ENCODE results near the gene MKRN2. TPM values are rescaled to one million over a fixed set of nuclear protein-coding genes. Genes with fewer than 3 reads are reported as not detected.

The MKRN2 gene
- total RNA-seq, 5 donors from 2014 or later (not counting 1 experiment from before 2014, with no cell fraction given) = 22.2 to 31.7 (median 27.5) TPM

GRCh38 chr3:12579456-12579855 is 22.6 kb downstream of the MKRN2 start:
- ATAC-seq (replicated peaks in 1 of 4) (no peak), DNase-seq (no peak)
- H3K9me3 ChIP-seq = no peaks in the 10 kb centered on the region
- Mint-ChIP-seq H3K27me3 (no peaks in the 10 kb centered on the region), H3K36me3 (peaks cover 75% of the 10 kb centered on the region), H3K4me1 (peaks cover 0 to 5% (median 0%) of the 10 kb centered on the region in 3 donors), H3K9me3 (peaks cover 4 to 9% (median 8%) of the 10 kb centered on the region in 3 donors), H3K27ac (no peak overlapping the region), H3K4me3 (no peak overlapping the region)
- H3K4me3 ChIP-seq (ENCODE audit: control insufficient read depth in 1 of 2, extremely low read depth in 1 of 2, low read length in 1 of 2) = no peak overlapping the region
- POLR2A ChIA-PET = no interaction called here
- 60% methylated on average over 2 of the region's 3 CpGs for WGBS (ENCODE audit: insufficient coverage)
- CTCF ChIA-PET = no interaction called here
- no peaks in the 10 kb centered on the region for H3K27me3 ChIP-seq (replicated peaks in 1 of 2; ENCODE audit: control insufficient read depth in 2 of 2, extremely low read depth in 1 of 2, insufficient read depth in 2 of 2, low read length in 1 of 2)
- H3K4me1 ChIP-seq (ENCODE audit: control insufficient read depth in 1 of 2, extremely low read depth in 1 of 2, insufficient read depth in 2 of 2, low read length in 2 of 2) = no peaks in the 10 kb centered on the region
- H3K27ac ChIP-seq (ENCODE audit: low read length) = no peak overlapping the region
- peaks cover 32 to 87% of the 10 kb centered on the region in 2 donors for H3K36me3 ChIP-seq (ENCODE audit: control insufficient read depth in 2 of 2, extremely low read depth in 1 of 2, insufficient read depth in 1 of 2, low read length in 1 of 2)

- Mint-ChIP-seq H3K9me3 (peaks cover 4 to 9% (median 8%) of the 10 kb centered on the region in 3 donors), H3K27ac (peak overlapping the region in 1 of 2 donors; percentile 74), H3K36me3 (peaks cover 75% of the 10 kb centered on the region), H3K4me1 (peaks cover 0 to 9% (median 0%) of the 10 kb centered on the region in 3 donors), H3K27me3 (no peaks in the 10 kb centered on the region), H3K4me3 (no peak overlapping the region)
- no peak overlapping the region for H3K27ac ChIP-seq (ENCODE audit: low read length)
- H3K9me3 ChIP-seq = no peaks in the 10 kb centered on the region
- ChIA-PET POLR2A (no interaction called here), CTCF (no interaction called here)
- H3K4me3 ChIP-seq (ENCODE audit: control insufficient read depth in 1 of 2, extremely low read depth in 1 of 2, low read length in 1 of 2) = no peak overlapping the region
- peaks cover 36 to 87% of the 10 kb centered on the region in 2 donors for H3K36me3 ChIP-seq (ENCODE audit: control insufficient read depth in 2 of 2, extremely low read depth in 1 of 2, insufficient read depth in 1 of 2, low read length in 1 of 2)
- ATAC-seq (replicated peaks in 1 of 4) (no peak), DNase-seq (no peak)
- no peaks in the 10 kb centered on the region for H3K4me1 ChIP-seq (ENCODE audit: control insufficient read depth in 1 of 2, extremely low read depth in 1 of 2, insufficient read depth in 2 of 2, low read length in 2 of 2)
- no peaks in the 10 kb centered on the region for H3K27me3 ChIP-seq (replicated peaks in 1 of 2; ENCODE audit: control insufficient read depth in 2 of 2, extremely low read depth in 1 of 2, insufficient read depth in 2 of 2, low read length in 1 of 2)
- WGBS (ENCODE audit: insufficient coverage) = 73% methylated on average over 3 of the region's 3 CpGs
Measured at GRCh38 chr3:12579905-12580304, 23.0 kb downstream of the MKRN2 start.

GRCh38 chr3:12582730-12583129 is 25.8 kb downstream of the MKRN2 start:
- Mint-ChIP-seq H3K4me3 (no peak overlapping the region), H3K36me3 (peaks cover 65% of the 10 kb centered on the region), H3K4me1 (peaks cover 0 to 10% (median 0%) of the 10 kb centered on the region in 3 donors), H3K27ac (peak overlapping the region in 1 of 2 donors; percentile 48), H3K27me3 (no peaks in the 10 kb centered on the region), H3K9me3 (no peaks in the 10 kb centered on the region)
- Histone ChIP-seq H3K4me3 (ENCODE audit: control insufficient read depth in 1 of 2, extremely low read depth in 1 of 2, low read length in 1 of 2) (no peak overlapping the region), H3K4me1 (ENCODE audit: control insufficient read depth in 1 of 2, extremely low read depth in 1 of 2, insufficient read depth in 2 of 2, low read length in 2 of 2) (no peaks in the 10 kb centered on the region), H3K27me3 (replicated peaks in 1 of 2; ENCODE audit: control insufficient read depth in 2 of 2, extremely low read depth in 1 of 2, insufficient read depth in 2 of 2, low read length in 1 of 2) (no peaks in the 10 kb centered on the region), H3K36me3 (ENCODE audit: control insufficient read depth in 2 of 2, extremely low read depth in 1 of 2, insufficient read depth in 1 of 2, low read length in 1 of 2) (peaks cover 34 to 85% of the 10 kb centered on the region in 2 donors), H3K9me3 (no peaks in the 10 kb centered on the region), H3K27ac (ENCODE audit: low read length) (no peak overlapping the region)
- ATAC-seq (replicated peaks in 1 of 4) (no peak), DNase-seq (no peak)
- WGBS (ENCODE audit: insufficient coverage) = 100% methylated on average over 3 of the region's 4 CpGs
- ChIA-PET CTCF (no interaction called here), POLR2A (interaction anchor here (0.6 kb wide), 2 partner anchors 35 to 51 kb away, joined by 4 to 8 read pairs; no protein-coding TSS in a partner anchor)

GRCh38 chr3:12583280-12583679 is 26.4 kb downstream of the MKRN2 start:
- ChIA-PET POLR2A (interaction anchor here (0.6 kb wide), 2 partner anchors 34 to 51 kb away, joined by 4 to 8 read pairs; no protein-coding TSS in a partner anchor), CTCF (interaction anchor here in 1 of 2 donors (1.3 kb wide), 1 partner anchor 14 kb away, joined by 3 read pairs; no protein-coding TSS in a partner anchor)
- Histone ChIP-seq H3K36me3 (ENCODE audit: control insufficient read depth in 2 of 2, extremely low read depth in 1 of 2, insufficient read depth in 1 of 2, low read length in 1 of 2) (peaks cover 34 to 86% of the 10 kb centered on the region in 2 donors), H3K9me3 (no peaks in the 10 kb centered on the region), H3K4me3 (ENCODE audit: control insufficient read depth in 1 of 2, extremely low read depth in 1 of 2, low read length in 1 of 2) (no peak overlapping the region), H3K4me1 (ENCODE audit: control insufficient read depth in 1 of 2, extremely low read depth in 1 of 2, insufficient read depth in 2 of 2, low read length in 2 of 2) (no peaks in the 10 kb centered on the region), H3K27me3 (replicated peaks in 1 of 2; ENCODE audit: control insufficient read depth in 2 of 2, extremely low read depth in 1 of 2, insufficient read depth in 2 of 2, low read length in 1 of 2) (no peaks in the 10 kb centered on the region), H3K27ac (ENCODE audit: low read length) (no peak overlapping the region)
- DNase-seq (no peak), ATAC-seq (replicated peaks in 1 of 4) (no peak)
- Mint-ChIP-seq H3K27ac (no peak overlapping the region), H3K27me3 (no peaks in the 10 kb centered on the region), H3K36me3 (peaks cover 61% of the 10 kb centered on the region), H3K4me1 (peaks cover 0 to 10% (median 0%) of the 10 kb centered on the region in 3 donors), H3K4me3 (no peak overlapping the region), H3K9me3 (no peaks in the 10 kb centered on the region)

GRCh38 chr3:12584083-12584482 is 27.2 kb downstream of the MKRN2 start:
- Mint-ChIP-seq H3K27me3 (no peaks in the 10 kb centered on the region), H3K4me1 (peaks cover 0 to 10% (median 0%) of the 10 kb centered on the region in 3 donors), H3K4me3 (no peak overlapping the region), H3K36me3 (peaks cover 59% of the 10 kb centered on the region), H3K27ac (peak overlapping the region in 1 of 2 donors; percentile 25), H3K9me3 (no peaks in the 10 kb centered on the region)
- H3K4me3 ChIP-seq (ENCODE audit: control insufficient read depth in 1 of 2, extremely low read depth in 1 of 2, low read length in 1 of 2) = no peak overlapping the region
- 80% methylated on average over 1 of the region's 2 CpGs for WGBS (ENCODE audit: insufficient coverage)
- H3K4me1 ChIP-seq (ENCODE audit: control insufficient read depth in 1 of 2, extremely low read depth in 1 of 2, insufficient read depth in 2 of 2, low read length in 2 of 2) = no peaks in the 10 kb centered on the region
- no peak for DNase-seq
- H3K27ac ChIP-seq (ENCODE audit: low read length) = no peak overlapping the region
- H3K9me3 ChIP-seq = no peaks in the 10 kb centered on the region
- peak in 1 of 4 experiments; percentile 12 for ATAC-seq (replicated peaks in 1 of 4)
- ChIA-PET CTCF (interaction anchor here in 1 of 2 donors (1.3 kb wide), 1 partner anchor 15 kb away, joined by 3 read pairs; no protein-coding TSS in a partner anchor), POLR2A (no interaction called here)
- H3K36me3 ChIP-seq (ENCODE audit: control insufficient read depth in 2 of 2, extremely low read depth in 1 of 2, insufficient read depth in 1 of 2, low read length in 1 of 2) = peaks cover 34 to 91% of the 10 kb centered on the region in 2 donors
- no peaks in the 10 kb centered on the region for H3K27me3 ChIP-seq (replicated peaks in 1 of 2; ENCODE audit: control insufficient read depth in 2 of 2, extremely low read depth in 1 of 2, insufficient read depth in 2 of 2, low read length in 1 of 2)

- Mint-ChIP-seq H3K27ac (no peak overlapping the region), H3K9me3 (no peaks in the 10 kb centered on the region), H3K4me3 (no peak overlapping the region), H3K4me1 (peaks cover 0 to 6% (median 0%) of the 10 kb centered on the region in 3 donors), H3K36me3 (peaks cover 53% of the 10 kb centered on the region), H3K27me3 (no peaks in the 10 kb centered on the region)
- no peak for DNase-seq
- Histone ChIP-seq H3K4me3 (ENCODE audit: control insufficient read depth in 1 of 2, extremely low read depth in 1 of 2, low read length in 1 of 2) (no peak overlapping the region), H3K36me3 (ENCODE audit: control insufficient read depth in 2 of 2, extremely low read depth in 1 of 2, insufficient read depth in 1 of 2, low read length in 1 of 2) (peaks cover 37 to 85% of the 10 kb centered on the region in 2 donors), H3K4me1 (ENCODE audit: control insufficient read depth in 1 of 2, extremely low read depth in 1 of 2, insufficient read depth in 2 of 2, low read length in 2 of 2) (no peaks in the 10 kb centered on the region), H3K9me3 (no peaks in the 10 kb centered on the region), H3K27ac (ENCODE audit: low read length) (no peak overlapping the region), H3K27me3 (replicated peaks in 1 of 2; ENCODE audit: control insufficient read depth in 2 of 2, extremely low read depth in 1 of 2, insufficient read depth in 2 of 2, low read length in 1 of 2) (no peaks in the 10 kb centered on the region)
- 100% methylated on average over 3 of the region's 3 CpGs for WGBS (ENCODE audit: insufficient coverage)
- ATAC-seq (replicated peaks in 1 of 4) = no peak
- POLR2A ChIA-PET = no interaction called here
- CTCF ChIA-PET = interaction anchor here in 1 of 2 donors (0.6 kb wide), 1 partner anchor 16 kb away, joined by 3 read pairs; no protein-coding TSS in a partner anchor
Measured at GRCh38 chr3:12585181-12585580, 28.3 kb downstream of the MKRN2 start.
